Measurements from ENCODE around the gene VASN.

DNA sequence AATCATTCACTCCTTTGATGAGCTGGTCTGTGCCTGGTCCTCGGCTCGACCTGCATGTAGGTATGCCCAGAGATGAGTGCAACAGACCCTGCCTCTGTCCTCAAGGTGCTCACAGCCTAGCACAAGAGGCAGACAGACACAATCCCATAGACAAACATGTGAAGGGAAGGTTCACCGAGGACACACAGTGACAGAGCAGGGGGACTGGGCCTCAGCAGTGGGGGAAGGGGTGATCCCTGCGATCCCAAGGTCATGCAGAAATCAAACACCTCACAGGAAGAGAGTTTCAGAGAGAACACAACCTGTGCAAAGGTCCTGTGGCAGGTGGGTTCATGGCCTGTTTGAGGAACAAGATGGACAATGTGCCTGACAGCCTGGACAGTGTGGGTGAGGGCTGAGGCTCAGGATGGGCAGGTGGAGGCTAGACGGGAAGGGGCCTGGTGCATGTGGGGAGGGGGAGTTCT lies 4.2 kb upstream of the VASN start:
- TF ChIP-seq POLR2A (IDR thresholded peaks at IDR 0.05; ENCODE audit: low read depth, low read length), result no peak
- TF ChIP-seq SPI1 (IDR thresholded peaks at IDR 0.05; ENCODE audit: low read depth, low read length), result no peak

All from GM12891 (cell line).